ENCODE measurements around the gene TUBB3. TPM values are rescaled to one million over a fixed set of nuclear protein-coding genes. Genes with fewer than 3 reads are reported as not detected.
A peak's percentile ranks its signal among the peaks of the same experiment; 100 is the strongest.

Gene TUBB3
- total RNA-seq, 1 experiment from 2014 or later: 173 TPM

- Histone ChIP-seq H4K20me1 (ENCODE audit: insufficient read depth) (peaks cover 8% of the 10 kb centered on the region; the same call in 1 of the 2 replicates), H3K4me2 (ENCODE audit: low read length) (peak overlapping the region; percentile 79; the same call in 1 of the 2 replicates), H3K9me3 (ENCODE audit: control insufficient read depth in 1 of 2, insufficient read depth in 1 of 2, low read depth in 1 of 2, low read length in 2 of 2) (no peaks in the 10 kb centered on the region), H2AFZ (ENCODE audit: low read depth, low read length, poor library complexity, severe bottlenecking) (no peak overlapping the region), H3K27me3 (ENCODE audit: insufficient read depth, low read length) (no peaks in the 10 kb centered on the region), H3K36me3 (ENCODE audit: control insufficient read depth in 1 of 2, insufficient read depth in 2 of 2, low read length in 2 of 2) (no peaks in the 10 kb centered on the region), H3K27ac (ENCODE audit: low read depth, low read length) (peak overlapping the region; percentile 87; the same call in 1 of the 2 replicates), H3K4me1 (ENCODE audit: control insufficient read depth in 1 of 2, insufficient read depth in 2 of 2, low read length in 2 of 2) (peaks cover 56 to 84% of the 10 kb centered on the region in 2 experiments), H3K9me2 (ENCODE audit: insufficient read depth) (no peaks in the 10 kb centered on the region), H3K9ac (ENCODE audit: low read length) (no peak overlapping the region), H3K79me2 (ENCODE audit: insufficient read depth, low read length) (peaks cover 15% of the 10 kb centered on the region), H3K4me3 (replicated peaks in 1 of 2; ENCODE audit: low read depth in 1 of 2, low read length in 2 of 2) (no peak overlapping the region)
- CTCF ChIA-PET: interaction anchor here (2.3 to 5.1 kb wide), 2 partner anchors 10 to 11 kb away, joined by 26 to 57 read pairs; no protein-coding TSS in a partner anchor
- DNase-seq (ENCODE audit: low read depth, low spot score) (no peak), ATAC-seq (no peak)
- TF ChIP-seq CEBPB (IDR thresholded peaks at IDR 0.05; ENCODE audit: low read depth) (no peak), MAX (IDR thresholded peaks at IDR 0.05) (no peak), POLR2A (IDR thresholded peaks at IDR 0.05; ENCODE audit: borderline replicate concordance, extremely low read depth, insufficient read depth, insufficient read length) (no peak), SP1 (IDR thresholded peaks at IDR 0.05; ENCODE audit: low read depth) (no peak), EGR1 (IDR thresholded peaks at IDR 0.05; ENCODE audit: low read depth) (no peak), ZFX (IDR thresholded peaks at IDR 0.05) (no peak)
- TF ChIP-seq, protein P1, sequence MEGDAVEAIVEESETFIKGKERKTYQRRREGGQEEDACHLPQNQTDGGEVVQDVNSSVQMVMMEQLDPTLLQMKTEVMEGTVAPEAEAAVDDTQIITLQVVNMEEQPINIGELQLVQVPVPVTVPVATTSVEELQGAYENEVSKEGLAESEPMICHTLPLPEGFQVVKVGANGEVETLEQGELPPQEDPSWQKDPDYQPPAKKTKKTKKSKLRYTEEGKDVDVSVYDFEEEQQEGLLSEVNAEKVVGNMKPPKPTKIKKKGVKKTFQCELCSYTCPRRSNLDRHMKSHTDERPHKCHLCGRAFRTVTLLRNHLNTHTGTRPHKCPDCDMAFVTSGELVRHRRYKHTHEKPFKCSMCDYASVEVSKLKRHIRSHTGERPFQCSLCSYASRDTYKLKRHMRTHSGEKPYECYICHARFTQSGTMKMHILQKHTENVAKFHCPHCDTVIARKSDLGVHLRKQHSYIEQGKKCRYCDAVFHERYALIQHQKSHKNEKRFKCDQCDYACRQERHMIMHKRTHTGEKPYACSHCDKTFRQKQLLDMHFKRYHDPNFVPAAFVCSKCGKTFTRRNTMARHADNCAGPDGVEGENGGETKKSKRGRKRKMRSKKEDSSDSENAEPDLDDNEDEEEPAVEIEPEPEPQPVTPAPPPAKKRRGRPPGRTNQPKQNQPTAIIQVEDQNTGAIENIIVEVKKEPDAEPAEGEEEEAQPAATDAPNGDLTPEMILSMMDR (IDR thresholded peaks at IDR 0.05 in 2 of 3, conservative IDR thresholded peaks at IDR 0.05 in 1 of 3; ENCODE audit: borderline replicate concordance in 1 of 3, insufficient read depth in 1 of 3, low read depth in 2 of 3, low read length in 2 of 3): no peak
- TF ChIP-seq, protein P2, sequence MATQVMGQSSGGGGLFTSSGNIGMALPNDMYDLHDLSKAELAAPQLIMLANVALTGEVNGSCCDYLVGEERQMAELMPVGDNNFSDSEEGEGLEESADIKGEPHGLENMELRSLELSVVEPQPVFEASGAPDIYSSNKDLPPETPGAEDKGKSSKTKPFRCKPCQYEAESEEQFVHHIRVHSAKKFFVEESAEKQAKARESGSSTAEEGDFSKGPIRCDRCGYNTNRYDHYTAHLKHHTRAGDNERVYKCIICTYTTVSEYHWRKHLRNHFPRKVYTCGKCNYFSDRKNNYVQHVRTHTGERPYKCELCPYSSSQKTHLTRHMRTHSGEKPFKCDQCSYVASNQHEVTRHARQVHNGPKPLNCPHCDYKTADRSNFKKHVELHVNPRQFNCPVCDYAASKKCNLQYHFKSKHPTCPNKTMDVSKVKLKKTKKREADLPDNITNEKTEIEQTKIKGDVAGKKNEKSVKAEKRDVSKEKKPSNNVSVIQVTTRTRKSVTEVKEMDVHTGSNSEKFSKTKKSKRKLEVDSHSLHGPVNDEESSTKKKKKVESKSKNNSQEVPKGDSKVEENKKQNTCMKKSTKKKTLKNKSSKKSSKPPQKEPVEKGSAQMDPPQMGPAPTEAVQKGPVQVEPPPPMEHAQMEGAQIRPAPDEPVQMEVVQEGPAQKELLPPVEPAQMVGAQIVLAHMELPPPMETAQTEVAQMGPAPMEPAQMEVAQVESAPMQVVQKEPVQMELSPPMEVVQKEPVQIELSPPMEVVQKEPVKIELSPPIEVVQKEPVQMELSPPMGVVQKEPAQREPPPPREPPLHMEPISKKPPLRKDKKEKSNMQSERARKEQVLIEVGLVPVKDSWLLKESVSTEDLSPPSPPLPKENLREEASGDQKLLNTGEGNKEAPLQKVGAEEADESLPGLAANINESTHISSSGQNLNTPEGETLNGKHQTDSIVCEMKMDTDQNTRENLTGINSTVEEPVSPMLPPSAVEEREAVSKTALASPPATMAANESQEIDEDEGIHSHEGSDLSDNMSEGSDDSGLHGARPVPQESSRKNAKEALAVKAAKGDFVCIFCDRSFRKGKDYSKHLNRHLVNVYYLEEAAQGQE (IDR thresholded peaks at IDR 0.05; ENCODE audit: low read depth): no peak
- POLR2A ChIA-PET: interaction anchor here (1.3 to 2.0 kb wide), 2 partner anchors 11 to 46 kb away, joined by 5 to 9 read pairs; partner anchors contain the start of gene TCF25
- RAD21 ChIA-PET (ENCODE audit: low non-redundant PET in 1 of 2, low total read pairs in 2 of 2, uncharacterized antibody in 2 of 2, unreplicated experiment in 2 of 2): no interaction called here
- intact Hi-C loops (cut with micrococcal nuclease): loop anchor here (5.0 kb wide), 1 partner anchor 47 kb away; the partner anchor contains the start of gene TCF25
- no TSS peak for BruUV-seq (replicated peaks)
Observed at GRCh38 chr16:89919535-89920406, 3.4 kb upstream of the TUBB3 start.

Data from HCT116 (cell line).